GM23338 (cell line): ENCODE measurements around the gene CCDC149. TPM values are rescaled to one million over a fixed set of nuclear protein-coding genes. Genes with fewer than 3 reads are reported as not detected.

ENCODE experiments used
- ATAC-seq: fragments of 200-7000 bp; cut with Tn5 transposase; 3 replicates; pipeline ENCODE4 v1.9.1; 2020
- DNase-seq: peaks from one replicate; pipeline ENCODE4 v3.0.0-alpha.2; 2015; ENCODE audit warnings: low spot score
- H2AFZ ChIP-seq: fragments of 200-600 bp; sonication (generic); 2 replicates; pipeline ENCODE4 v1.8.0; 2016; ENCODE audit warnings: antibody characterized with exemption, mild to moderate bottlenecking, moderate library complexity
- H3F3A ChIP-seq: fragments of 200-600 bp; sonication (generic); replicated peaks from 2 replicates; pipeline ENCODE4 v1.8.0; 2017; ENCODE audit warnings: antibody characterized with exemption, mixed run types, low read depth
- H3K27ac ChIP-seq: fragments of 200-600 bp; sonication (generic); 2 replicates; pipeline ENCODE4 v1.6.1; 2016; ENCODE audit warnings: low read depth
- H3K27me3 ChIP-seq: fragments of 200-600 bp; sonication (generic); 2 replicates; pipeline ENCODE4 v1.8.0; 2016; ENCODE audit warnings: mild to moderate bottlenecking, mixed run types, moderate library complexity; ENCODE audit not compliant: insufficient read depth
- H3K36me3 ChIP-seq: fragments of 200-600 bp; sonication (generic); 2 replicates; pipeline ENCODE4 v1.8.0; 2016; ENCODE audit warnings: mild to moderate bottlenecking; ENCODE audit not compliant: insufficient read depth
- H3K4me1 ChIP-seq: fragments of 200-600 bp; sonication (generic); 2 replicates; pipeline ENCODE4 v1.8.0; 2016; ENCODE audit warnings: mild to moderate bottlenecking, moderate library complexity; ENCODE audit not compliant: insufficient read depth
- H3K4me2 ChIP-seq: fragments of 200-600 bp; sonication (generic); 2 replicates; pipeline ENCODE4 v1.7.1; 2017; ENCODE audit warnings: mixed run types
- H3K4me3 ChIP-seq: fragments of 200-600 bp; sonication (generic); 2 replicates; pipeline ENCODE4 v1.6.1; 2016; ENCODE audit warnings: mixed run types
- H3K79me2 ChIP-seq: fragments of 200-600 bp; sonication (generic); replicated peaks from 2 replicates; pipeline ENCODE4 v1.8.0; 2017; ENCODE audit warnings: mild to moderate bottlenecking; ENCODE audit not compliant: insufficient read depth
- H3K9me2 ChIP-seq: fragments of 200-600 bp; sonication (generic); 2 replicates; pipeline ENCODE4 v1.8.0; 2017; ENCODE audit not compliant: insufficient read depth
- H4K20me1 ChIP-seq: fragments of 200-600 bp; sonication (generic); replicated peaks from 2 replicates; pipeline ENCODE4 v1.8.0; 2017; ENCODE audit warnings: mild to moderate bottlenecking; ENCODE audit not compliant: insufficient read depth
- H3K27ac Mint-ChIP-seq: 2 replicates; pipeline ENCODE4 v1.8.0; 2020; ENCODE audit warnings: inconsistent platforms, mild to moderate bottlenecking, moderate library complexity, mixed read lengths
- H3K27me3 Mint-ChIP-seq: 3 replicates; pipeline ENCODE4 v1.8.0; 2022; ENCODE audit warnings: low read depth, mild to moderate bottlenecking, moderate library complexity, mixed read lengths, inconsistent platforms; ENCODE audit not compliant: insufficient read depth, poor library complexity
- H3K36me3 Mint-ChIP-seq: 3 replicates; pipeline ENCODE4 v1.8.0; 2021; ENCODE audit warnings: low read depth, mild to moderate bottlenecking, inconsistent platforms, moderate library complexity, mixed read lengths
- H3K4me1 Mint-ChIP-seq: 3 replicates; pipeline ENCODE4 v1.8.0; 2020; ENCODE audit warnings: mild to moderate bottlenecking, inconsistent platforms, mixed read lengths
- H3K4me3 Mint-ChIP-seq: 3 replicates; pipeline ENCODE4 v1.8.0; 2021; ENCODE audit warnings: moderate library complexity, mild to moderate bottlenecking, inconsistent platforms, mixed read lengths
- H3K9me3 Mint-ChIP-seq: 3 replicates; pipeline ENCODE4 v1.8.0; 2020; ENCODE audit warnings: moderate library complexity, mild to moderate bottlenecking, inconsistent platforms, mixed read lengths
- CREB1 ChIP-seq: fragments of 250-450 bp; sonication (Bioruptor Pico); IDR thresholded peaks from 2 replicates; pipeline ENCODE4 v1.5.0; 2020; ENCODE audit warnings: low read depth, mild to moderate bottlenecking, moderate library complexity
- EZH2phosphoT487 ChIP-seq: fragments of 200-600 bp; sonication (generic); IDR thresholded peaks from one replicate; pipeline ENCODE4 v1.8.1; 2018; ENCODE audit warnings: antibody characterized with exemption; ENCODE audit not compliant: unreplicated experiment
- JUNB ChIP-seq: IDR thresholded peaks from one replicate; pipeline ENCODE4 v1.6.1; 2016; ENCODE audit warnings: antibody characterized with exemption; ENCODE audit not compliant: unreplicated experiment
- NANOG ChIP-seq: IDR thresholded peaks from 2 replicates; pipeline ENCODE4 v1.6.1; 2016; ENCODE audit warnings: antibody characterized with exemption, borderline replicate concordance
- STAT1 ChIP-seq: IDR thresholded peaks from one replicate; pipeline ENCODE4 v1.6.1; 2016; ENCODE audit warnings: antibody characterized with exemption; ENCODE audit not compliant: unreplicated experiment
- polyA plus RNA-seq: library from polyadenylated mRNA; unstranded; fragments of >200 nt; fragmentation: Nextera tagmentation; extraction: Ambion mirVana; gene quantifications from 2 replicates; pipeline ENCODE4 v1.2.1, GENCODE V29; 2016
- total RNA-seq: library from RNA; depleted of rRNA; stranded (reverse); fragments of >200 nt; shearing (Covaris generic); gene quantifications from 2 replicates; pipeline ENCODE4 v1.2.3, GENCODE V29; 2014
- TF ChIP-seq, protein P1 (sequence below): IDR thresholded peaks from one replicate; pipeline ENCODE4 v1.6.1; 2018; ENCODE audit warnings: antibody characterized with exemption; ENCODE audit not compliant: unreplicated experiment
- TF ChIP-seq, protein P2 (sequence below), 2 experiments: fragments of 200-600 bp in 1 of 2; sonication (generic) in 1 of 2; conservative IDR thresholded peaks; 2 replicates each; pipeline versions ENCODE4 v1.5.1 to v1.6.1; 2016 to 2017; ENCODE audit warnings: antibody characterized with exemption in 2 of 2, low read depth in 2 of 2, mild to moderate bottlenecking in 2 of 2, moderate library complexity in 1 of 2
- TF ChIP-seq, protein P3 (sequence below): fragments of 250-450 bp; sonication (Bioruptor Pico); IDR thresholded peaks from 2 replicates; pipeline ENCODE4 v1.5.0; 2020; ENCODE audit warnings: mild to moderate bottlenecking, moderate library complexity

Gene CCDC149
- total and polyA plus RNA-seq, 2 experiments from 2014 or later, result 2.6 to 6.4 TPM

DNA sequence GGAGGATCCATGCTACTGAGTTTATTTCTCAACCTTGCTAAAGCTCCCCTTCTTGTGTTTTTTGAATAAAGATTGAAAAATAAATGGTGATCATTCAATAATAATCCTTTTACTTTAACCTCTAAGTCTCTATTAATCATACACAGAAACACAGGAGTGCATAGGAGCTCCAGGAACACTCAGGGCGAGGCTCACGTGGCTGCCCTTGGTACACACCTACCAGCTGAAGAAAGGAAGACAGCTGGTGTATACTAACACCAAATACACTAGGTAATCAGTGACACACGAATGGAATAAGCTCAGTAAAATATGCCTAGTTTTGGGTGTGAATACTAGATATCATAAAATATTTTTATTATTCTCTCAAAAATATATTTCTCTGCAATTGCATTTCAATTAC, 26.2 kb downstream of the CCDC149 start (continued):
- TF ChIP-seq, protein P1, sequence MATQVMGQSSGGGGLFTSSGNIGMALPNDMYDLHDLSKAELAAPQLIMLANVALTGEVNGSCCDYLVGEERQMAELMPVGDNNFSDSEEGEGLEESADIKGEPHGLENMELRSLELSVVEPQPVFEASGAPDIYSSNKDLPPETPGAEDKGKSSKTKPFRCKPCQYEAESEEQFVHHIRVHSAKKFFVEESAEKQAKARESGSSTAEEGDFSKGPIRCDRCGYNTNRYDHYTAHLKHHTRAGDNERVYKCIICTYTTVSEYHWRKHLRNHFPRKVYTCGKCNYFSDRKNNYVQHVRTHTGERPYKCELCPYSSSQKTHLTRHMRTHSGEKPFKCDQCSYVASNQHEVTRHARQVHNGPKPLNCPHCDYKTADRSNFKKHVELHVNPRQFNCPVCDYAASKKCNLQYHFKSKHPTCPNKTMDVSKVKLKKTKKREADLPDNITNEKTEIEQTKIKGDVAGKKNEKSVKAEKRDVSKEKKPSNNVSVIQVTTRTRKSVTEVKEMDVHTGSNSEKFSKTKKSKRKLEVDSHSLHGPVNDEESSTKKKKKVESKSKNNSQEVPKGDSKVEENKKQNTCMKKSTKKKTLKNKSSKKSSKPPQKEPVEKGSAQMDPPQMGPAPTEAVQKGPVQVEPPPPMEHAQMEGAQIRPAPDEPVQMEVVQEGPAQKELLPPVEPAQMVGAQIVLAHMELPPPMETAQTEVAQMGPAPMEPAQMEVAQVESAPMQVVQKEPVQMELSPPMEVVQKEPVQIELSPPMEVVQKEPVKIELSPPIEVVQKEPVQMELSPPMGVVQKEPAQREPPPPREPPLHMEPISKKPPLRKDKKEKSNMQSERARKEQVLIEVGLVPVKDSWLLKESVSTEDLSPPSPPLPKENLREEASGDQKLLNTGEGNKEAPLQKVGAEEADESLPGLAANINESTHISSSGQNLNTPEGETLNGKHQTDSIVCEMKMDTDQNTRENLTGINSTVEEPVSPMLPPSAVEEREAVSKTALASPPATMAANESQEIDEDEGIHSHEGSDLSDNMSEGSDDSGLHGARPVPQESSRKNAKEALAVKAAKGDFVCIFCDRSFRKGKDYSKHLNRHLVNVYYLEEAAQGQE, result no peak

DNA sequence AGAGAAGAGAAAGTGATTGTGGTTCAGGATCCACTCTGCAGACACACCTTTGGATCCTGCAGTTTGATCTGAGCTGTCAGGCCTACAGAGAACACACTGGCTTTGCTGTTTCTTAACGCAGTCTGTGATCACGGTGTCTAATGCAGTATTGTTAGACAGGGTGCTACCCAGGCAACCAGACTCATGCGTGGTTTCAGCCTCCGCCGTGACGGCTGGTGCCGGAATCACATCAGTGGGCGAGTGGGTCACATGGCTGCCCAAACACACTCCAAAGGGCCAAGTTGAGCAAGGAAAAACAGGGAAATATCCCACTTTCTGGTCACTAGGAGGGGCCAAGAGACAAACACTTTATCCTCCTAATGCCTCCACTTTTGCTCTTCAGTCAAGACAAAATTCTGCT, 27.5 kb downstream of the CCDC149 start:
- H3K9me3 Mint-ChIP-seq, result no peaks in the 10 kb centered on the region
- H3K36me3 Mint-ChIP-seq, result no peaks in the 10 kb centered on the region
- Histone ChIP-seq H4K20me1 (no peaks in the 10 kb centered on the region), H3K27ac (no peak overlapping the region), H3K79me2 (no peaks in the 10 kb centered on the region), H3K27me3 (no peaks in the 10 kb centered on the region), H3F3A (no peaks in the 10 kb centered on the region), H3K4me3 (no peak overlapping the region), H3K4me2 (no peak overlapping the region), H3K4me1 (peaks cover 5% of the 10 kb centered on the region; the same call in 1 of the 2 replicates), H3K36me3 (no peaks in the 10 kb centered on the region), H3K9me2 (no peaks in the 10 kb centered on the region), H2AFZ (no peak overlapping the region)
- no peak overlapping the region for H3K4me3 Mint-ChIP-seq
- DNase-seq (no peak), ATAC-seq (no peak)
- peaks cover 37% of the 10 kb centered on the region; the same call in 2 of the 3 replicates for H3K4me1 Mint-ChIP-seq
- no peak for TF ChIP-seq EZH2phosphoT487
- TF ChIP-seq STAT1, result no peak
- TF ChIP-seq NANOG, result no peak
- TF ChIP-seq JUNB, result no peak
- TF ChIP-seq, protein P2, sequence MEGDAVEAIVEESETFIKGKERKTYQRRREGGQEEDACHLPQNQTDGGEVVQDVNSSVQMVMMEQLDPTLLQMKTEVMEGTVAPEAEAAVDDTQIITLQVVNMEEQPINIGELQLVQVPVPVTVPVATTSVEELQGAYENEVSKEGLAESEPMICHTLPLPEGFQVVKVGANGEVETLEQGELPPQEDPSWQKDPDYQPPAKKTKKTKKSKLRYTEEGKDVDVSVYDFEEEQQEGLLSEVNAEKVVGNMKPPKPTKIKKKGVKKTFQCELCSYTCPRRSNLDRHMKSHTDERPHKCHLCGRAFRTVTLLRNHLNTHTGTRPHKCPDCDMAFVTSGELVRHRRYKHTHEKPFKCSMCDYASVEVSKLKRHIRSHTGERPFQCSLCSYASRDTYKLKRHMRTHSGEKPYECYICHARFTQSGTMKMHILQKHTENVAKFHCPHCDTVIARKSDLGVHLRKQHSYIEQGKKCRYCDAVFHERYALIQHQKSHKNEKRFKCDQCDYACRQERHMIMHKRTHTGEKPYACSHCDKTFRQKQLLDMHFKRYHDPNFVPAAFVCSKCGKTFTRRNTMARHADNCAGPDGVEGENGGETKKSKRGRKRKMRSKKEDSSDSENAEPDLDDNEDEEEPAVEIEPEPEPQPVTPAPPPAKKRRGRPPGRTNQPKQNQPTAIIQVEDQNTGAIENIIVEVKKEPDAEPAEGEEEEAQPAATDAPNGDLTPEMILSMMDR (conservative IDR thresholded peaks at IDR 0.05; ENCODE audit: low read depth in 2 of 2), result peak in 1 of 2 experiments; percentile 39; a peak in 2 of 4 replicates
- TF ChIP-seq, protein P3, sequence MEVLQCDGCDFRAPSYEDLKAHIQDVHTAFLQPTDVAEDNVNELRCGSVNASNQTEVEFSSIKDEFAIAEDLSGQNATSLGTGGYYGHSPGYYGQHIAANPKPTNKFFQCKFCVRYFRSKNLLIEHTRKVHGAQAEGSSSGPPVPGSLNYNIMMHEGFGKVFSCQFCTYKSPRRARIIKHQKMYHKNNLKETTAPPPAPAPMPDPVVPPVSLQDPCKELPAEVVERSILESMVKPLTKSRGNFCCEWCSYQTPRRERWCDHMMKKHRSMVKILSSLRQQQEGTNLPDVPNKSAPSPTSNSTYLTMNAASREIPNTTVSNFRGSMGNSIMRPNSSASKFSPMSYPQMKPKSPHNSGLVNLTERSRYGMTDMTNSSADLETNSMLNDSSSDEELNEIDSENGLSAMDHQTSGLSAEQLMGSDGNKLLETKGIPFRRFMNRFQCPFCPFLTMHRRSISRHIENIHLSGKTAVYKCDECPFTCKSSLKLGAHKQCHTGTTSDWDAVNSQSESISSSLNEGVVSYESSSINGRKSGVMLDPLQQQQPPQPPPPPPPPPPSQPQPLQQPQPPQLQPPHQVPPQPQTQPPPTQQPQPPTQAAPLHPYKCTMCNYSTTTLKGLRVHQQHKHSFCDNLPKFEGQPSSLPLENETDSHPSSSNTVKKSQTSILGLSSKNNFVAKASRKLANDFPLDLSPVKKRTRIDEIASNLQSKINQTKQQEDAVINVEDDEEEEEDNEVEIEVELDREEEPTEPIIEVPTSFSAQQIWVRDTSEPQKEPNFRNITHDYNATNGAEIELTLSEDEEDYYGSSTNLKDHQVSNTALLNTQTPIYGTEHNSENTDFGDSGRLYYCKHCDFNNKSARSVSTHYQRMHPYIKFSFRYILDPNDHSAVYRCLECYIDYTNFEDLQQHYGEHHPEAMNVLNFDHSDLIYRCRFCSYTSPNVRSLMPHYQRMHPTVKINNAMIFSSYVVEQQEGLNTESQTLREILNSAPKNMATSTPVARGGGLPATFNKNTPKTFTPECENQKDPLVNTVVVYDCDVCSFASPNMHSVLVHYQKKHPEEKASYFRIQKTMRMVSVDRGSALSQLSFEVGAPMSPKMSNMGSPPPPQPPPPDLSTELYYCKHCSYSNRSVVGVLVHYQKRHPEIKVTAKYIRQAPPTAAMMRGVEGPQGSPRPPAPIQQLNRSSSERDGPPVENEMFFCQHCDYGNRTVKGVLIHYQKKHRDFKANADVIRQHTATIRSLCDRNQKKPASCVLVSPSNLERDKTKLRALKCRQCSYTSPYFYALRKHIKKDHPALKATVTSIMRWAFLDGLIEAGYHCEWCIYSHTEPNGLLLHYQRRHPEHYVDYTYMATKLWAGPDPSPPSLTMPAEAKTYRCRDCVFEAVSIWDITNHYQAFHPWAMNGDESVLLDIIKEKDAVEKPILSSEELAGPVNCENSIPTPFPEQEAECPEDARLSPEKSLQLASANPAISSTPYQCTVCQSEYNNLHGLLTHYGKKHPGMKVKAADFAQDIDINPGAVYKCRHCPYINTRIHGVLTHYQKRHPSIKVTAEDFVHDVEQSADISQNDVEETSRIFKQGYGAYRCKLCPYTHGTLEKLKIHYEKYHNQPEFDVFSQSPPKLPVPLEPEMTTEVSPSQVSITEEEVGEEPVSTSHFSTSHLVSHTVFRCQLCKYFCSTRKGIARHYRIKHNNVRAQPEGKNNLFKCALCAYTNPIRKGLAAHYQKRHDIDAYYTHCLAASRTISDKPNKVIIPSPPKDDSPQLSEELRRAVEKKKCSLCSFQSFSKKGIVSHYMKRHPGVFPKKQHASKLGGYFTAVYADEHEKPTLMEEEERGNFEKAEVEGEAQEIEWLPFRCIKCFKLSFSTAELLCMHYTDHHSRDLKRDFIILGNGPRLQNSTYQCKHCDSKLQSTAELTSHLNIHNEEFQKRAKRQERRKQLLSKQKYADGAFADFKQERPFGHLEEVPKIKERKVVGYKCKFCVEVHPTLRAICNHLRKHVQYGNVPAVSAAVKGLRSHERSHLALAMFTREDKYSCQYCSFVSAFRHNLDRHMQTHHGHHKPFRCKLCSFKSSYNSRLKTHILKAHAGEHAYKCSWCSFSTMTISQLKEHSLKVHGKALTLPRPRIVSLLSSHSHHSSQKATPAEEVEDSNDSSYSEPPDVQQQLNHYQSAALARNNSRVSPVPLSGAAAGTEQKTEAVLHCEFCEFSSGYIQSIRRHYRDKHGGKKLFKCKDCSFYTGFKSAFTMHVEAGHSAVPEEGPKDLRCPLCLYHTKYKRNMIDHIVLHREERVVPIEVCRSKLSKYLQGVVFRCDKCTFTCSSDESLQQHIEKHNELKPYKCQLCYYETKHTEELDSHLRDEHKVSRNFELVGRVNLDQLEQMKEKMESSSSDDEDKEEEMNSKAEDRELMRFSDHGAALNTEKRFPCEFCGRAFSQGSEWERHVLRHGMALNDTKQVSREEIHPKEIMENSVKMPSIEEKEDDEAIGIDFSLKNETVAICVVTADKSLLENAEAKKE (CRISPR knock-in tag), result no peak
- TF ChIP-seq CREB1, result no peak
- TF ChIP-seq, protein P1, result no peak
- peaks cover 6% of the 10 kb centered on the region for H3K27me3 Mint-ChIP-seq
- H3K27ac Mint-ChIP-seq, result no peak overlapping the region
